Testis (tissue), 3 donors: ENCODE results near the gene RNPC3. TPM values are rescaled to one million over a fixed set of nuclear protein-coding genes. Genes with fewer than 3 reads are reported as not detected.
"Not testable (repeated sequence)": the region's sequence is repeated elsewhere in the genome, so short reads cannot be mapped to it uniquely, and the experiment has no call there.

Experiments
- DNase-seq: peaks from one replicate; pipeline ENCODE4 v3.0.0-alpha.2; 2019
- H3K27ac ChIP-seq, 2 donors: fragments of 200-600 bp; sonication (generic); one replicate each; pipeline ENCODE4 v1.5.1; 2019
- H3K27me3 ChIP-seq: fragments of 200-600 bp; sonication (generic); one replicate; pipeline ENCODE4 v1.5.1; 2019
- H3K36me3 ChIP-seq: fragments of 200-600 bp; sonication (generic); one replicate; pipeline ENCODE4 v1.5.1; 2017; ENCODE audit warnings: low read depth; ENCODE audit errors: missing control alignments
- H3K4me1 ChIP-seq: fragments of 200-600 bp; sonication (generic); one replicate; pipeline ENCODE4 v1.5.1; 2019
- H3K4me3 ChIP-seq, 2 donors: fragments of 200-600 bp; sonication (generic); one replicate each; pipeline ENCODE4 v1.5.1; 2017 to 2019
- H3K9me3 ChIP-seq: fragments of 200-600 bp; sonication (generic); one replicate; pipeline ENCODE4 v1.5.1; 2017
- POLR2A ChIP-seq: fragments of 450-650 bp; IDR thresholded peaks from one replicate; pipeline ENCODE4 v1.6.1; 2017; ENCODE audit warnings: antibody characterized with exemption, mild to moderate bottlenecking, moderate library complexity
- WGBS, 2 donors: methylation state at CpG; one replicate each; pipeline ENCODE4 v1.1.5; 2018; 5-methylcytosine and 5-hydroxymethylcytosine counted together
- intact Hi-C: fragments of 100-400 bp; cut with DNase I; formaldehyde crosslinking; loops from one replicate; pipeline ENCODE4 v1.15.1; 2023; ENCODE audit warnings: low total_unique reads
- polyA plus RNA-seq: library from polyadenylated mRNA; stranded (reverse); fragments of 350-450 nt; fragmentation: Illumina TruSeq; extraction: RNeasy Lipid Tissue Mini Kit (QIAGEN cat#74804); gene quantifications from one replicate; pipeline ENCODE4 v1.2.3, GENCODE V29; 2014; ENCODE audit warnings: low read depth, low replicate concordance; ENCODE audit not compliant: insufficient read depth
- total RNA-seq, 2 donors: library from RNA; depleted of rRNA; stranded (reverse); fragments of >200 nt; gene quantifications; one replicate each; pipeline ENCODE4 v1.2.3, GENCODE V29; 2016
- TF ChIP-seq, protein P1 (sequence below), 3 experiments: fragments of 450-650 bp in 2 of 3; fragments of 200-600 bp in 1 of 3; sonication (generic) in 1 of 3; IDR thresholded peaks; one replicate each; pipeline ENCODE4 v1.5.1; 2016 to 2019; ENCODE audit warnings: antibody characterized with exemption in 3 of 3, mild to moderate bottlenecking in 2 of 3, moderate library complexity in 1 of 3

The RNPC3 gene
- total and polyA plus RNA-seq, 3 donors from 2014 or later, result 18.7 to 62.0 (median 48.6) TPM

DNA sequence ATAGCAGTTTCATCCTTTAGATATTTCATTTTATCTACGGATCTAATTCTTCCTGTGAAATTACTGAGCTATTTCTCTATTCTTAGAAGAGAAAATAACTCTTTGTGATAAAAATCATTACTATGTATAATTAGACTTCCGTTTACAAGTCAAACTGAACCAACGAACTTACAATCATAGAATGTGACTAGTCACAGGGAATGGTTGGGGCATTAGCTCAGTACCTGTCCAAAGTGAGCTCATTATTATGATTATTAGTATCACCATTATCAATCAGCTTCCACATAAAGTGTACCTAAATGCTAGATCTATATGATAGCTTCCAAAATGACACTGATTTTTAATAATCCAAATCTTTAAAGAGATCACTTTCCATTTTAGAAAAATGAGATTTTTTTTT is 58.4 kb downstream of the RNPC3 start:
- TF ChIP-seq, protein P1, sequence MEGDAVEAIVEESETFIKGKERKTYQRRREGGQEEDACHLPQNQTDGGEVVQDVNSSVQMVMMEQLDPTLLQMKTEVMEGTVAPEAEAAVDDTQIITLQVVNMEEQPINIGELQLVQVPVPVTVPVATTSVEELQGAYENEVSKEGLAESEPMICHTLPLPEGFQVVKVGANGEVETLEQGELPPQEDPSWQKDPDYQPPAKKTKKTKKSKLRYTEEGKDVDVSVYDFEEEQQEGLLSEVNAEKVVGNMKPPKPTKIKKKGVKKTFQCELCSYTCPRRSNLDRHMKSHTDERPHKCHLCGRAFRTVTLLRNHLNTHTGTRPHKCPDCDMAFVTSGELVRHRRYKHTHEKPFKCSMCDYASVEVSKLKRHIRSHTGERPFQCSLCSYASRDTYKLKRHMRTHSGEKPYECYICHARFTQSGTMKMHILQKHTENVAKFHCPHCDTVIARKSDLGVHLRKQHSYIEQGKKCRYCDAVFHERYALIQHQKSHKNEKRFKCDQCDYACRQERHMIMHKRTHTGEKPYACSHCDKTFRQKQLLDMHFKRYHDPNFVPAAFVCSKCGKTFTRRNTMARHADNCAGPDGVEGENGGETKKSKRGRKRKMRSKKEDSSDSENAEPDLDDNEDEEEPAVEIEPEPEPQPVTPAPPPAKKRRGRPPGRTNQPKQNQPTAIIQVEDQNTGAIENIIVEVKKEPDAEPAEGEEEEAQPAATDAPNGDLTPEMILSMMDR (IDR thresholded peaks at IDR 0.05), result no peak
- TF ChIP-seq POLR2A, result no peak
- intact Hi-C loops, result no loop called here

DNA sequence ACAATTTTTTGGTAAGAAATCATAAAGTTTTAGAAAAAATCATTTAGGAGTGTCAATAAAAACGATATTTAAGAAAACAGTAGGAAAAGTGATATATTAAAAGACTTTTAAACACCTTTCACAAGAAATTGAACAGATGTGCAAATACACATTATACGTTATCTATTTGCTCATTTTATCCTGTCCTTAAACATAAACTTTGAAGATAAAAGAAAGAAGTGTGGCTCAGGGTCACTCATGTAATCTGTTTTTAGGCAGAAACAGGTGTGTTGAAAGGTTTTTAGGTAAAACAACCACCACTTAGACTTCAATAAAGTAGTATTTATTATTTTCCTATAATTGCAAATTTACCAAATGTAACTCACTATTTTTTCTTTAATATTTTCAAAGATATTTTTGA is 59.0 kb downstream of the RNPC3 start:
- Histone ChIP-seq H3K9me3 (no peaks in the 10 kb centered on the region), H3K27me3 (no peaks in the 10 kb centered on the region), H3K4me1 (no peaks in the 10 kb centered on the region), H3K4me3 (no peak overlapping the region), H3K27ac (no peak overlapping the region), H3K36me3 (no peaks in the 10 kb centered on the region)
- intact Hi-C loops, result no loop called here
- no peak for DNase-seq
- TF ChIP-seq POLR2A, result no peak
- TF ChIP-seq, protein P1 (IDR thresholded peaks at IDR 0.05), result no peak
- 84 to 88% methylated on average over 2 of the region's 2 CpGs for WGBS, 2 donors

More for the DNA sequence above, 58.4 kb downstream of the RNPC3 start:
- no peak overlapping the region for H3K4me3 ChIP-seq
- no peaks in the 10 kb centered on the region for H3K27me3 ChIP-seq
- no peaks in the 10 kb centered on the region for H3K36me3 ChIP-seq
- H3K9me3 ChIP-seq, result no peaks in the 10 kb centered on the region
- no peak for DNase-seq
- no peak overlapping the region for H3K27ac ChIP-seq
- H3K4me1 ChIP-seq, result no peaks in the 10 kb centered on the region
- WGBS, 2 donors, result 91 to 94% methylated on average over 3 of the region's 3 CpGs

DNA sequence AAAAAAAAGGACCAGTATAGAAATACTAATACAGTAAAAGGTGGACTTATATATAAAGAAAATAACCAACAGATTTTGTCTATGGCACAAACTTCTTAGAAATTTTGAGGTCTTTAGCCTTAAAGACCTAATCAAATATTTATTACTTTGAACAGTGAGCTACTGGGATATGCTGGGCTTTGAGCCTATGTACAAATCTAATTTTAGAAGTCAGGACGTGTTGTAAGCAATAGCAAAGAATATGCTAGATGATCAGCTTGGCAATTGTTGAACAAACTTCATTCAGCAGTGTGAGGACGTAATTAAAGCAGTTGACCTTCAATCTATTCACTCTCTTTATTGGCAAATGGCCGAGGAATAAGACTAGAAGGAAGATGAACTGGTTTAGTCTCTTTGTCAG is 77.2 kb downstream of the RNPC3 start:
- H3K27ac ChIP-seq, H3K27me3 ChIP-seq, intact Hi-C loops, H3K4me1 ChIP-seq, H3K9me3 ChIP-seq, H3K36me3 ChIP-seq, H3K4me3 ChIP-seq, DNase-seq: not testable (repeated sequence)
- no CpG with 5 or more reads among the region's 3 CpGs for WGBS, 2 donors

Other genes with a start within 250 kb of the RNPC3 start
- gene AMY2B, start 45.9 kb downstream of the RNPC3 start, total RNA-seq, result 10 to 100 TPM; 16.0 to 19.4 TPM
- gene AMY2B, start 45.9 kb downstream of the RNPC3 start, polyA plus RNA-seq, result 6.6 TPM
- under 1 TPM; 0.24 to 0.99 TPM for gene AMY2A, start 91.7 kb downstream of the RNPC3 start, total RNA-seq
- gene AMY2A, start 91.7 kb downstream of the RNPC3 start, polyA plus RNA-seq, result 0.63 TPM
- not detected for gene AMY1A, start 130.1 kb downstream of the RNPC3 start, total RNA-seq
- 1.1 TPM for gene AMY1A, start 130.1 kb downstream of the RNPC3 start, polyA plus RNA-seq
- not detected for gene AMY1B, start 170.5 kb downstream of the RNPC3 start, total RNA-seq
- 1.1 TPM for gene AMY1B, start 170.5 kb downstream of the RNPC3 start, polyA plus RNA-seq
- gene AMY1C, start 224.2 kb downstream of the RNPC3 start, total RNA-seq, result 1 to 10 TPM in 1 of 2 donors, under 1 TPM in 1; 0.81 to 1.7 TPM
- 4.4 TPM for gene AMY1C, start 224.2 kb downstream of the RNPC3 start, polyA plus RNA-seq